Osteoblast (primary cell): ENCODE data around the gene MACROD2. TPM values are rescaled to one million over a fixed set of nuclear protein-coding genes. Genes with fewer than 3 reads are reported as not detected.

ENCODE experiments used
- DNase-seq: peaks from one replicate; pipeline ENCODE4 v3.0.0; 2011; ENCODE audit warnings: low spot score, mixed read lengths; ENCODE audit not compliant: insufficient read length; ENCODE audit errors: missing footprints
- H2AFZ ChIP-seq: 2 replicates; pipeline ENCODE4 v1.6.0; 2011; ENCODE audit warnings: mild to moderate bottlenecking, low read length
- H3K27ac ChIP-seq: 2 replicates; pipeline ENCODE4 v1.5.1; 2011; ENCODE audit warnings: mild to moderate bottlenecking, low read depth, low read length, moderate library complexity
- H3K27me3 ChIP-seq: 2 replicates; pipeline ENCODE4 v1.6.0; 2012; ENCODE audit warnings: mild to moderate bottlenecking, control low read depth, inconsistent platforms, low read length, moderate library complexity; ENCODE audit not compliant: insufficient read depth
- H3K36me3 ChIP-seq: 2 replicates; pipeline ENCODE4 v1.5.1; 2011; ENCODE audit warnings: mild to moderate bottlenecking, low read length, control low read depth, moderate library complexity; ENCODE audit not compliant: insufficient read depth
- H3K4me1 ChIP-seq: 2 replicates; pipeline ENCODE4 v1.5.1; 2011; ENCODE audit warnings: mild to moderate bottlenecking, low read length, control low read depth, moderate library complexity; ENCODE audit not compliant: insufficient read depth
- H3K4me2 ChIP-seq: 2 replicates; pipeline ENCODE4 v1.6.0; 2011; ENCODE audit warnings: mild to moderate bottlenecking, low read length; ENCODE audit not compliant: insufficient read depth
- H3K4me3 ChIP-seq: fragments of 200-600 bp; sonication (generic); 3 replicates; pipeline ENCODE4 v1.5.1; 2012; ENCODE audit warnings: mild to moderate bottlenecking, low read length, inconsistent platforms; ENCODE audit not compliant: insufficient read depth
- H3K79me2 ChIP-seq: 2 replicates; pipeline ENCODE4 v1.6.0; 2012; ENCODE audit warnings: mild to moderate bottlenecking, low read length, control low read depth, inconsistent platforms; ENCODE audit not compliant: insufficient read depth
- H3K9me3 ChIP-seq: 2 replicates; pipeline ENCODE4 v1.5.1; 2011; ENCODE audit warnings: low read depth, low read length, control low read depth
- H4K20me1 ChIP-seq: 2 replicates; pipeline ENCODE4 v1.6.0; 2012; ENCODE audit warnings: mild to moderate bottlenecking, low read length, control low read depth; ENCODE audit not compliant: insufficient read depth
- CTCF ChIP-seq: IDR thresholded peaks from 2 replicates; pipeline ENCODE4 v1.5.1; 2011; ENCODE audit warnings: mild to moderate bottlenecking, low read depth, low read length, moderate library complexity; ENCODE audit errors: extremely low read depth
- total RNA-seq: library from RNA; depleted of rRNA; stranded (reverse); fragments of >200 nt; gene quantifications from 2 replicates; pipeline ENCODE4 v1.2.3, GENCODE V29; 2012

The MACROD2 gene
- total RNA-seq, 1 donor, result 4.0 TPM

GRCh38 chr20:14282140-14282539 is 286.8 kb downstream of the MACROD2 start:
- Histone ChIP-seq H3K9me3 (no peaks in the 10 kb centered on the region), H3K4me1 (no peaks in the 10 kb centered on the region)
- DNase-seq, result no peak

DNA sequence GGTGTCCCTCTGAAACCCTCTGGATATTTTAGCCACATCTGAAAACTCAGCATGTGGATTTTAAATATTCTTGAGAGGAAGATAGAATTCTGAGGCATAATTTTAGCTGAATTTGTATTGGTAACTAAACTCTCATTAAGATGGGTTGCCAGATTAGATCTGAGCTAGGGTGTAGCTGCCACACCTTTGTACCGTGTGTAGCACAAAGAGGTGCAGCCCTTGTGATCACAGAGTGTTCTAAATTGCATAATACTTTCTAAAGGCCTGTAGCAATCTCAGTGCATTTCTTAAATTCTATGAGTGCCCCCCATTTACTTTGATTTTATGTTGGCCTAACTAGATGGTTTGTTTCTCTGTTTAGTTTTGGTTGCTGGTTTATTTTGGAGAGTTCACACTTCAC is 289.1 kb downstream of the MACROD2 start:
- Histone ChIP-seq H3K4me3 (no peak overlapping the region), H4K20me1 (no peaks in the 10 kb centered on the region), H3K9me3 (no peaks in the 10 kb centered on the region), H2AFZ (no peak overlapping the region), H3K27ac (no peak overlapping the region), H3K79me2 (no peaks in the 10 kb centered on the region), H3K27me3 (no peaks in the 10 kb centered on the region), H3K36me3 (no peaks in the 10 kb centered on the region), H3K4me2 (no peak overlapping the region), H3K4me1 (no peaks in the 10 kb centered on the region)
- no peak for DNase-seq
- TF ChIP-seq CTCF, result no peak

More at GRCh38 chr20:14282140-14282539, 286.8 kb downstream of the MACROD2 start:
- Histone ChIP-seq H3K79me2 (no peaks in the 10 kb centered on the region), H3K27me3 (no peaks in the 10 kb centered on the region), H2AFZ (no peak overlapping the region), H3K27ac (no peak overlapping the region), H3K4me3 (no peak overlapping the region), H3K36me3 (no peaks in the 10 kb centered on the region), H4K20me1 (no peaks in the 10 kb centered on the region), H3K4me2 (no peak overlapping the region)
- no peak for TF ChIP-seq CTCF

DNA sequence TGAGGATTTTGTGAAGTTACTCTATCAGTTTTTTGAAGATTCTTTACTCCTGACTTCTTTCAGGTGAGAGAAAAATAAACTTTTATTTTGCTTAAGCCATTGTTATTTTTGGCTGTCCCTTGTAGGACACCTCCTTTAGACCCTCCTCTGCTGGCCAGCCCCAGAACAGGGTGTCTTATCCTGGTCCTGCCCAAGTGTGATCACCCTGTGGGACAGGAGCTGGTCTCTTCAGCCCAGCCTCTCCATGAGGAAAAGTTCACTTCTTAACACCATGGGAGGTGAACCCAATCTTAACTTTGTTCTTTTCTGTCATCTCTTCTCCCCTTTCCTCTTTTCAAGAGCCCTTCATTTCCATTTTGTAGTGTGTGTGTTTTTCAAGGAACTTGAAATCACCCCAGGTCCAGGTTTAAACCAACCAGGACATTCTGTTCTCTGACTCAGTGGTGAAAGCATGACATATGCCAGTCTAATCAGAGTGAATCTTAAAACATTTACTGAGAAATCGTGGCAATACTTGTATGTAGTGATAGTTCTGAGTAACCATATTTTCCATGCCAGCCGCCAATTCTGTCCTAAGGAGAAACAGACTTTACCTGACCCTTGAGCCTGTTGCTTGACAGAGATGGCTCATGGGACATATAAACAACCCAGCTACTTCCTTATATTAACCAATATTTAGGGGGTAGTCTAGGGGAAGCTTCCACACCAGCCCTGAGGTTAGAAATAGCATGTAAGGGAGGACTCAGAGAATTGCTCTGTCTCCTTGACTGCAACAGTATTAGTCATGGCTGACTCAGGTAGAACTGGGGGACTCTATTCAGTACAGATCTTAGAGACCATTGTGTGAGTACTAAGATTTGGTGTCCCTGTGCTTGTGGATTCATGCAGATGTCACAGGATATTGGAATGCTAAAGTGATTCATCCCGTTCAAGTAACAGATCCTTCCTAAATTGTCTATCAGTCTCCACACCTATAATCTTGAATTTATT is 293.3 kb downstream of the MACROD2 start:
- H3K4me3 ChIP-seq, result no peak overlapping the region
- H3K4me1 ChIP-seq, result no peaks in the 10 kb centered on the region
- H2AFZ ChIP-seq, result no peak overlapping the region
- no peaks in the 10 kb centered on the region for H3K36me3 ChIP-seq
- H3K27ac ChIP-seq, result no peak overlapping the region
- DNase-seq, result no peak
- no peak for TF ChIP-seq CTCF
- H4K20me1 ChIP-seq, result no peaks in the 10 kb centered on the region
- no peak overlapping the region for H3K4me2 ChIP-seq
- H3K79me2 ChIP-seq, result no peaks in the 10 kb centered on the region
- no peaks in the 10 kb centered on the region for H3K27me3 ChIP-seq
- H3K9me3 ChIP-seq, result no peaks in the 10 kb centered on the region

- TF ChIP-seq CTCF, result no peak
These were observed 296.2 kb downstream of the MACROD2 start for GRCh38 chr20:14291502-14291901.

More at GRCh38 chr20:14291502-14291901, 296.2 kb downstream of the MACROD2 start:
- no peak overlapping the region for H3K4me2 ChIP-seq
- H2AFZ ChIP-seq, result no peak overlapping the region
- no peaks in the 10 kb centered on the region for H3K79me2 ChIP-seq
- H3K27me3 ChIP-seq, result no peaks in the 10 kb centered on the region
- H3K36me3 ChIP-seq, result no peaks in the 10 kb centered on the region
- no peaks in the 10 kb centered on the region for H4K20me1 ChIP-seq
- no peak for DNase-seq
- H3K9me3 ChIP-seq, result no peaks in the 10 kb centered on the region
- H3K27ac ChIP-seq, result no peak overlapping the region
- no peak overlapping the region for H3K4me3 ChIP-seq
- no peaks in the 10 kb centered on the region for H3K4me1 ChIP-seq
